ENCODE measurements around the gene GLYATL3. TPM values are rescaled to one million over a fixed set of nuclear protein-coding genes. Genes with fewer than 3 reads are reported as not detected.

Gene GLYATL3
- total and polyA plus RNA-seq, 5 experiments from 2014 or later: not detected

DNA sequence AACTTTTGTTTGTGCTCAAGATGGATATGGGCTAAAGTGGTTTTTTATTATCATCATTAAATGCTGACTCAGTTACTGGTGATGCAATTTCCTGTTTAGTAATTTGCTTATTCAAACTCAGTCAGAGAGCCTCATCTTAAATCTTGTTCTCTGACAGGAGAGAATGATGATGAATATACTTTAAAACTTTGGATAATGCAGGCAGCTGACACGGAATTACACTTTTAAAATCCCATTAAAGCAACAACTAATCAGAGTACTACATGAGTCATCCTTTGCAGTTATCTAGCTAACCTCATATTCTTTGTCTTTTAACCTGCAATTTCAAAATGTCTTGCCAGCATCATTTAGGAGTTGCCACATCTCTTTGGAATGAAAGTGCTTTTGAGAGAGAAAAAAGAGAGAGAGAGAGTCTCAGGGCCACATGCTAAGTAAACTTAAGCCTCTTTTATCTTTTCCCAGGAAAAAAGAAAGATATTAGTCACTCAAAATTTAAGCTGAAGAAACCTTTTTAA is 41.5 kb downstream of the GLYATL3 start:
- Mint-ChIP-seq H3K36me3 (no peaks in the 10 kb centered on the region), H3K4me3 (no peak overlapping the region), H3K9me3 (no peaks in the 10 kb centered on the region), H3K27ac (peak overlapping the region in 1 of 10 donors; percentile 68), H3K27me3 (peaks cover 0 to 4% (median 2%) of the 10 kb centered on the region in 5 donors), H3K4me1 (no peaks in the 10 kb centered on the region)
- POLR2A ChIA-PET: no interaction called here
- ATAC-seq (no peak), DNase-seq (no peak)

DNA sequence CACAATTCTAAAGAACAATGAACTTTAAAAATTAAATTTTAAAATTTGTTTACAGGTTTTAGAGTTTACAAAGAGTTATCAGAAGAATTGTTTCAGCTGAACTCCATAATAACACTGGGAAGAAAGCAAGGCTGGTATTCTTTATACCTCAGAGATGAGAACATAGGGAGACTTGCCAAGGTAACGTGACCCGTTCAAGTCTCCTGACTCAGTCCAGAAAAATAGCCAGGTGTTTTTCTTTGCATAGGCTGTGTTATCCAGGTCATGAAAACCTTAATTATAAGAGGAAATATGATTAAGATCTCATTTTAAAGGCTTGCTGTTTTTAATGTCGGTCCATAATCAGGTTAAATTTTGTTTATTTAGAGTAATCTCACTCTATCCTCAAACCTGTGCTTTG is 42.2 kb downstream of the GLYATL3 start:
- ATAC-seq: no peak
- H3K27ac Mint-ChIP-seq: no peak overlapping the region
- no peak for DNase-seq
- no peaks in the 10 kb centered on the region for H3K4me1 Mint-ChIP-seq
- no peaks in the 10 kb centered on the region for H3K9me3 Mint-ChIP-seq
- POLR2A ChIA-PET: no interaction called here
- no peaks in the 10 kb centered on the region for H3K36me3 Mint-ChIP-seq
- H3K27me3 Mint-ChIP-seq: peaks cover 0 to 10% (median 2%) of the 10 kb centered on the region in 5 donors
- H3K4me3 Mint-ChIP-seq: no peak overlapping the region

DNA sequence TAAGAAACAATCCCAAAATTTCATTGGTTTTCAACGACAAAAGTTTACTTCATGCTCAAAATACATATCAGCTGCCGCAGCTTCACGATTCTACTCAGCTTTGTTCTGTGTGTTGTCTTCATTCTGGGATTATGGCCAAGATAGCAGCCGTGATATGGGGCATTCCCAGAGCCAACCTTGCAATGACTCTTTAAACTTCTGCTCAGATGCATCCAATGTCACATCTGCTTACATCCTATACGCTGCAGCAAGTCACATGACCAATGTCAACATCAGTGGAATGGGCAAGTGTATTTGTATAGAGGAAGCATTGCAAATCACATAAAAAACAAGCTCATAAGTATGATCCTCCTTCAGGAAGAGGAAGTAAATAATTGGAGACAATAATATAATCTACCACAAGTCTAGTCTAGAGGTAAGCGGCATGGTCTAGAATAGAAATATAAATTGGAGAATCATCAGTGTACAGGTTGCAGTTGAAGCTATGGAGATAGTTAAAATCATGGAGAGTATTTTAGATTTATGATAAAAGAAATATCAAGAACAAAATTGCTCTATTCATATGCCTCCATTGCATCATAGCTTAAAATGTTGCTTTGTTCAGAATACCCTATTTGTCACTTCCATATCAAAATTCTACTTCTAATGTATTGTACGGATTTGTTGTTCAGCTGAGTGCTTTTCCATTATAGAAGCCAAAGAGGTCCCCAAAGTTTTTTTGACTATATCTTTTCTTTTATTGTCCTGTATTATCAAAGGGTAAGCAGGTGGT is 43.5 kb downstream of the GLYATL3 start:
- no peak overlapping the region for H3K4me3 Mint-ChIP-seq
- no peak for DNase-seq
- no peak overlapping the region for H3K27ac Mint-ChIP-seq
- H3K27me3 Mint-ChIP-seq: peaks cover 0 to 18% (median 7%) of the 10 kb centered on the region in 5 donors
- POLR2A ChIA-PET: no interaction called here
- no peaks in the 10 kb centered on the region for H3K9me3 Mint-ChIP-seq
- H3K36me3 Mint-ChIP-seq: no peaks in the 10 kb centered on the region
- ATAC-seq: no peak
- no peaks in the 10 kb centered on the region for H3K4me1 Mint-ChIP-seq

- H3K4me1 Mint-ChIP-seq: peaks cover 5 to 13% (median 11%) of the 10 kb centered on the region in 4 donors
- H3K27ac Mint-ChIP-seq: no peak overlapping the region
- peaks cover 7 to 38% (median 29%) of the 10 kb centered on the region in 5 donors for H3K27me3 Mint-ChIP-seq
- no peaks in the 10 kb centered on the region for H3K36me3 Mint-ChIP-seq
- POLR2A ChIA-PET: no interaction called here
- H3K9me3 Mint-ChIP-seq: no peaks in the 10 kb centered on the region
- H3K4me3 Mint-ChIP-seq: no peak overlapping the region
- ATAC-seq (no peak), DNase-seq (no peak)
Observed at GRCh38 chr6:49546331-49546730, 46.6 kb downstream of the GLYATL3 start.

DNA sequence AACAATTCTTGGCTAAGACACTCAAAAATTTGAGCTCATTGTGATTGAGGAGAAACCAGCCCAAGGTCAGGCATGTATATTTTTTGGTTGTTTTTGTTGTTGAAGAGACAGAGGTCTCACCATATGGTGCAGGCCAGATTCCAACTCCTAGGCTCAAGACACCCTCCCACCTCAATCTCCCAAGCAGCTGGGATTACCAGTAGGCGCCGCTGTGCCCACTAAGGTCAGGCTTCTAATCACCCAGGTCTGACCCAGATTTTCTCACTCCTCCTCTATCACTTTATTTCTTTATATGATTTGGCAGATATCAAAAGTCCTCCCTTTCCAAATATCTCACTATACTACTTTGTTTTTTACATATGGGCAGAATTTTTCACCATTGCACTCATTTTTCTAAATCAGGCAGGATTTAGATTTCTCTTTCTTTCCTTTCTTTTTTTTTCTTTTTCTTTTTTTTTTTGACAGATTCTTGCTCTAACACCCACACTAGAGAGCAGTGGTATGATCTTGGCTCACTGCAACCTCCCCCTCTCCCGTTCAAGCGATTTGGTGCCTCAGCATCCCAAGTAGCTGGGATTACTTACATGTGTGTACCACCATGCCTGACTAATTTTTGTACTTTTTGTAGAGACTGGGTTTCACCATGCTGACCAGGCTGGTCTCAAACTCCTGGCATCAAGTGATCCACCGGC is 49.0 kb downstream of the GLYATL3 start:
- POLR2A ChIA-PET: no interaction called here
- H3K4me3 Mint-ChIP-seq: no peak overlapping the region
- H3K4me1 Mint-ChIP-seq: peaks cover 6 to 20% (median 19%) of the 10 kb centered on the region in 4 donors
- no peaks in the 10 kb centered on the region for H3K9me3 Mint-ChIP-seq
- DNase-seq (no peak), ATAC-seq (no peak)
- H3K36me3 Mint-ChIP-seq: no peaks in the 10 kb centered on the region
- H3K27ac Mint-ChIP-seq: no peak overlapping the region
- H3K27me3 Mint-ChIP-seq: peaks cover 11 to 38% (median 33%) of the 10 kb centered on the region in 5 donors

- POLR2A ChIA-PET: no interaction called here
- H3K27me3 Mint-ChIP-seq: peaks cover 11 to 38% (median 37%) of the 10 kb centered on the region in 5 donors
- ATAC-seq (no peak), DNase-seq (no peak)
- peak overlapping the region in 2 of 10 donors; percentile 1 to 46 for H3K27ac Mint-ChIP-seq
- no peaks in the 10 kb centered on the region for H3K9me3 Mint-ChIP-seq
- no peaks in the 10 kb centered on the region for H3K36me3 Mint-ChIP-seq
- peak overlapping the region; percentile 60 to 89 (median 80) for H3K4me3 Mint-ChIP-seq
- H3K4me1 Mint-ChIP-seq: peaks cover 6 to 20% (median 19%) of the 10 kb centered on the region in 4 donors
Observed at GRCh38 chr6:49549691-49550491, 50.2 kb downstream of the GLYATL3 start.

- H3K27ac Mint-ChIP-seq: peak within 1 kb of the TSS in 3 of 10 donors; percentile 1 to 46 (median 23)
- DNase-seq: peak in 2 of 10 donors; percentile 4 to 19
- H3K27me3 Mint-ChIP-seq: peaks cover 11 to 39% (median 38%) of the 10 kb centered on the region in 5 donors
- ATAC-seq: peak; percentile 52 to 64
- H3K4me1 Mint-ChIP-seq: peaks cover 6 to 20% (median 19%) of the 10 kb centered on the region in 4 donors
- POLR2A ChIA-PET: no interaction called here
- peak within 1 kb of the TSS; percentile 69 to 89 (median 80) for H3K4me3 Mint-ChIP-seq
- no peaks in the 10 kb centered on the region for H3K36me3 Mint-ChIP-seq
- H3K9me3 Mint-ChIP-seq: no peaks in the 10 kb centered on the region
Observed at GRCh38 chr6:49550492-49551077, 50.9 kb downstream of the GLYATL3 start, which contains the start of gene C6orf141. TSS of gene C6orf141 (plus strand) at chr6:49550668. CDS start at chr6:49550793, 125 bp downstream.

- Mint-ChIP-seq H3K9me3 (no peaks in the 10 kb centered on the region), H3K4me1 (peaks cover 6 to 20% (median 19%) of the 10 kb centered on the region in 4 donors), H3K4me3 (peak overlapping the region; percentile 69 to 89 (median 78)), H3K36me3 (no peaks in the 10 kb centered on the region), H3K27me3 (peaks cover 11 to 38% (median 35%) of the 10 kb centered on the region in 5 donors), H3K27ac (peak overlapping the region in 1 of 10 donors; percentile 23)
- POLR2A ChIA-PET: no interaction called here
- peak in 1 of 2 donors; percentile 44 for ATAC-seq
- peak in 1 of 10 donors; percentile 1 for DNase-seq
Observed at GRCh38 chr6:49551078-49551865, 51.5 kb downstream of the GLYATL3 start.

DNA sequence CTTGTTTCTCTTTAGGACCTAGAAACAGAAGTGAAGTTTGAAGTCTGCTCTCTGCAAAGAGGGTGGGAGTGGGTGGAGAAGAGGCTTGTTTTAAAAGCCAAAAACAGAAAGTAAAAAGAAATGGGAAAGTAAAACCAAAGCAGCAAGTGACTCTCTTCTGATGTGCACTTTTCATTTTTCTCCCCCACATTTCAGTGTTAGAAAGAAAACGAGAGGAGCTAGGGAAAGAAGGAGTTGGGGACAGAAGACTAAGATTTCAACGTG is 52.1 kb downstream of the GLYATL3 start:
- DNase-seq: no peak
- H3K4me1 Mint-ChIP-seq: peaks cover 6 to 20% (median 19%) of the 10 kb centered on the region in 4 donors
- peak overlapping the region; percentile 69 to 89 (median 78) for H3K4me3 Mint-ChIP-seq
- H3K9me3 Mint-ChIP-seq: no peaks in the 10 kb centered on the region
- H3K27ac Mint-ChIP-seq: no peak overlapping the region
- H3K27me3 Mint-ChIP-seq: peaks cover 11 to 40% (median 30%) of the 10 kb centered on the region in 5 donors
- ATAC-seq: no peak
- H3K36me3 Mint-ChIP-seq: no peaks in the 10 kb centered on the region
- POLR2A ChIA-PET: no interaction called here

DNA sequence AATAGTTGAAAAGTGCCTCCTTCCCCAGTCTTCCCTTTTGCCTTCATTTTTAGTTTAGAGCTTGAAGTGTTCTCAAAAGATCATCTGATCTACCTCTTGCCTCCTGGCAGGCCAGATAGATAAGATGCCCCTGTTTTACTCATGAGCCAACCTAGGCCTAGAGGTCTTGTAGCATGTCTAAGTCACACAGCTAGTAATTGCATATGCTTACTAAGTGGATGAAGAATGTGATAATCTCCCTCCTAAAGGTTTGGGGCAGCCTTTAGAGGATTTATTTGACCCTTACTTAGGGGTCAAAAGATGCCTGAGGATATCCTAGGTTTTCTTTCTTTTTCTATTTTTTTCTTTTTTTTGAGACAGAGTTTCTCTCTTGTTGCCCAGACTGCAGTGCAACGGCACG is 52.9 kb downstream of the GLYATL3 start:
- no peaks in the 10 kb centered on the region for H3K36me3 Mint-ChIP-seq
- no peak for ATAC-seq
- POLR2A ChIA-PET: no interaction called here

DNA sequence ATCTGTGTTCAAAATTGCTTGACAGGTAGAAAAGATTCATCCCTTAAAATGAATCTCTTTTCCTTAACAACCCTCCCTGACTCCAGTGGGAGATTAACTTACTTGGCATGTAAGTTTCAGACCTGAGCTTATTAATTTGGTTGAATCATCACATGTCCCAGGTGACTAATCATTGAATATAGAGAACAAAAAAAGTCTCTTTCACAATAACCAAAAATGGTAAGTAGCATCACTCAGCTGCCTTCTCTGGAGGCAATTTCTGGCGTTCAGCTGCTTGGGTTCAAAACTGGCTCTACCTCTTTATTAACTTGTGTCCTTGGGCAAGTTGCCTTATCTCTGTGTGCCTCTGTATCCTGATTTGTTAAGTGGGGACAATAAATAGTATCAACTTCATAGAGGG is 53.7 kb downstream of the GLYATL3 start:
- POLR2A ChIA-PET: no interaction called here
- Mint-ChIP-seq H3K4me3 (no peak overlapping the region), H3K36me3 (no peaks in the 10 kb centered on the region), H3K27me3 (peaks cover 14 to 33% (median 25%) of the 10 kb centered on the region in 5 donors), H3K27ac (no peak overlapping the region), H3K9me3 (no peaks in the 10 kb centered on the region), H3K4me1 (peaks cover 6 to 20% (median 19%) of the 10 kb centered on the region in 4 donors)
- ATAC-seq: no peak
- DNase-seq: no peak

More for the DNA sequence above, 52.9 kb downstream of the GLYATL3 start:
- Mint-ChIP-seq H3K9me3 (no peaks in the 10 kb centered on the region), H3K27me3 (peaks cover 11 to 37% (median 22%) of the 10 kb centered on the region in 5 donors), H3K4me1 (peaks cover 6 to 20% (median 19%) of the 10 kb centered on the region in 4 donors), H3K4me3 (peak overlapping the region in 1 of 10 donors; percentile 42), H3K27ac (no peak overlapping the region)
- DNase-seq: no peak
